Keratinocyte (primary cell): ENCODE data around the gene ZNF526.

ENCODE experiments used
- CTCF ChIP-seq, 3 experiments: IDR thresholded peaks in 1 of 3; conservative IDR thresholded peaks in 1 of 3; optimal IDR thresholded peaks in 1 of 3; 2 replicates in 2 of 3; 3 replicates in 1 of 3; pipeline versions ENCODE3 to v1.5.1; 2011; ENCODE audit warnings: low read length in 3 of 3, mild to moderate bottlenecking in 3 of 3, moderate library complexity in 2 of 3, control low read depth in 1 of 3, inconsistent platforms in 1 of 3; ENCODE audit not compliant: insufficient read depth in 2 of 3; ENCODE audit errors: extremely low read depth in 1 of 3
- EZH2 ChIP-seq: IDR thresholded peaks from one replicate; pipeline ENCODE4 v1.6.1; 2012; ENCODE audit warnings: inconsistent platforms, mild to moderate bottlenecking, low read length, moderate library complexity

GRCh38 chr19:42254089-42254849, 34.2 kb downstream of the ZNF526 start:
- no peak for TF ChIP-seq CTCF (optimal IDR thresholded peaks at IDR 0.05 in 1 of 3, IDR thresholded peaks at IDR 0.05 in 1 of 3, conservative IDR thresholded peaks at IDR 0.05 in 1 of 3; ENCODE audit: extremely low read depth in 1 of 3, insufficient read depth in 2 of 3, low read length in 3 of 3)
- TF ChIP-seq EZH2, result no peak
